CD4-positive, alpha-beta T cell treated with Interleukin-17A for 4 hours (primary cell): ENCODE results near the gene CRELD1.

Experiments used
- DNase-seq: peaks from one replicate; pipeline ENCODE4 v3.0.0-alpha.2; 2020; ENCODE audit warnings: mixed read lengths

CRELD1 gene

GRCh38 chr3:9966841-9967240 lies 33.2 kb downstream of the CRELD1 start:
- no peak for DNase-seq

GRCh38 chr3:9969632-9970019 lies 36.0 kb downstream of the CRELD1 start:
- no peak for DNase-seq

- DNase-seq: no peak
Measured at GRCh38 chr3:9970020-9970652, 36.5 kb downstream of the CRELD1 start.

- no peak for DNase-seq
Measured at GRCh38 chr3:9976721-9977709, 43.4 kb downstream of the CRELD1 start.

GRCh38 chr3:9978710-9979305 lies 45.2 kb downstream of the CRELD1 start:
- no peak for DNase-seq

- no peak for DNase-seq
Measured at GRCh38 chr3:9980251-9980650, 46.6 kb downstream of the CRELD1 start.

GRCh38 chr3:9986230-9986725 lies 52.6 kb downstream of the CRELD1 start:
- DNase-seq: no peak

- DNase-seq: no peak
Measured at GRCh38 chr3:9994086-9994844, 60.6 kb downstream of the CRELD1 start.
